BJ (cell line): ENCODE measurements around the gene GUF1. TPM values are rescaled to one million over a fixed set of nuclear protein-coding genes. Genes with fewer than 3 reads are reported as not detected.

Experiments
- CTCF ChIA-PET: fragments of 350-600 bp; formaldehyde crosslinking; extraction: SDS; loops from one replicate; lab custom pipeline; 2021; ENCODE audit warnings: antibody characterized with exemption, inconsistent platforms; lab: Yijun Ruan, JAX
- POLR2A ChIA-PET: fragments of 300-600 bp; sonication (Branson Sonifier 250); formaldehyde crosslinking; extraction: SDS; loops from one replicate; lab custom pipeline; 2021; ENCODE audit warnings: antibody characterized with exemption; lab: Charles Lee
- DNase-seq: peaks from one replicate; pipeline ENCODE4 v3.0.0-alpha.2; 2011; ENCODE audit warnings: low read depth
- H3K27me3 ChIP-seq: 2 replicates; pipeline ENCODE4 v1.6.0; 2011; ENCODE audit warnings: low read length; ENCODE audit not compliant: control insufficient read depth, insufficient read depth
- H3K36me3 ChIP-seq: 2 replicates; pipeline ENCODE4 v1.5.1; 2011; ENCODE audit warnings: low read length; ENCODE audit not compliant: control insufficient read depth, insufficient read depth
- H3K4me3 ChIP-seq: 2 replicates; pipeline ENCODE4 v1.5.1; 2011; ENCODE audit warnings: low read depth, mild to moderate bottlenecking, control low read depth, low read length
- CTCF ChIP-seq: IDR thresholded peaks from 2 replicates; pipeline ENCODE4 v1.5.1; 2011; ENCODE audit warnings: low read depth, mild to moderate bottlenecking, control low read depth, inconsistent platforms, low read length, moderate library complexity; ENCODE audit not compliant: insufficient read depth
- polyA minus RNA-seq: library from RNA; depleted of rRNA, polyadenylated mRNA; stranded (reverse); fragments of >200 nt; gene quantifications from 2 replicates; pipeline ENCODE4 v1.2.3, GENCODE V29; 2011; rRNA and poly(A)+ RNA removed
- polyA plus RNA-seq: library from polyadenylated mRNA; depleted of rRNA; stranded (reverse); fragments of >200 nt; gene quantifications from 2 replicates; pipeline ENCODE4 v1.2.3, GENCODE V29; 2011; rRNA removed

GUF1 gene
- 6.5 and 13.1 TPM in 2 replicates for polyA plus RNA-seq
- polyA minus RNA-seq: 7.2 and 7.7 TPM in 2 replicates

- no peaks in the 10 kb centered on the region for H3K27me3 ChIP-seq
- no peak for TF ChIP-seq CTCF
- H3K4me3 ChIP-seq: peak within 1 kb of the TSS; percentile 95
- ChIA-PET CTCF (interaction anchor here (1.0 to 3.0 kb wide), 2 partner anchors 48 to 49 kb away, joined by 3 to 9 read pairs; partner anchors contain the start of gene GNPDA2), POLR2A (interaction anchor here (0.7 kb wide), 1 partner anchor 16 kb away, joined by 3 read pairs; no protein-coding TSS in a partner anchor)
- H3K36me3 ChIP-seq: peaks cover 2% of the 10 kb centered on the region; the same call in 1 of the 2 replicates
- peak; percentile 49 for DNase-seq
Measured at GRCh38 chr4:44678094-44679041, at the start of gene GUF1. TSS of gene GUF1 (plus strand) at chr4:44678420. CDS start at chr4:44678623, 203 bp downstream.

GRCh38 chr4:44629280-44629866 is 48.8 kb upstream of the GUF1 start:
- Histone ChIP-seq H3K36me3 (no peaks in the 10 kb centered on the region), H3K4me3 (no peak overlapping the region), H3K27me3 (no peaks in the 10 kb centered on the region)
- no peak for DNase-seq
- ChIA-PET CTCF (interaction anchor here (0.6 to 1.3 kb wide), 7 partner anchors 9 to 1497 kb away, joined by 3 read pairs; no protein-coding TSS in a partner anchor), POLR2A (no interaction called here)
- TF ChIP-seq CTCF: peak; percentile 71

GRCh38 chr4:44632089-44632488 is 46.1 kb upstream of the GUF1 start:
- CTCF ChIA-PET: interaction anchor here (1.2 kb wide), 1 partner anchor 1500 kb away, joined by 3 read pairs; no protein-coding TSS in a partner anchor
- no peak for TF ChIP-seq CTCF
- POLR2A ChIA-PET: interaction anchor here (0.5 kb wide), 1 partner anchor 1668 kb away, joined by 5 read pairs; no protein-coding TSS in a partner anchor

GRCh38 chr4:44632733-44633132 is 45.5 kb upstream of the GUF1 start:
- ChIA-PET POLR2A (no interaction called here), CTCF (no interaction called here)
- no peak for TF ChIP-seq CTCF
- no peak for DNase-seq
- Histone ChIP-seq H3K27me3 (no peaks in the 10 kb centered on the region), H3K4me3 (no peak overlapping the region), H3K36me3 (no peaks in the 10 kb centered on the region)

More at GRCh38 chr4:44632089-44632488, 46.1 kb upstream of the GUF1 start:
- no peak overlapping the region for H3K4me3 ChIP-seq
- no peaks in the 10 kb centered on the region for H3K36me3 ChIP-seq
- DNase-seq: no peak
- H3K27me3 ChIP-seq: no peaks in the 10 kb centered on the region

GRCh38 chr4:44638091-44638490 is 40.1 kb upstream of the GUF1 start:
- no peak for TF ChIP-seq CTCF
- Histone ChIP-seq H3K27me3 (no peaks in the 10 kb centered on the region), H3K36me3 (no peaks in the 10 kb centered on the region), H3K4me3 (no peak overlapping the region)
- POLR2A ChIA-PET: no interaction called here
- no peak for DNase-seq
- CTCF ChIA-PET: no interaction called here
